ENCODE measurements around the gene TLR10. TPM values are rescaled to one million over a fixed set of nuclear protein-coding genes. Genes with fewer than 3 reads are reported as not detected.

TLR10 gene
- total RNA-seq, 1 donor from 2014 or later, result not detected

- DNase-seq (ENCODE audit: low spot score), result no peak
- peaks cover 15% of the 10 kb centered on the region for H3K9me3 Mint-ChIP-seq
- H3K36me3 Mint-ChIP-seq (ENCODE audit: low read depth), result peaks cover 4% of the 10 kb centered on the region
- H3K27me3 Mint-ChIP-seq (ENCODE audit: insufficient read depth), result peaks cover 23% of the 10 kb centered on the region
- H3K4me1 Mint-ChIP-seq (ENCODE audit: low read depth), result peaks cover 22% of the 10 kb centered on the region
- intact Hi-C loops (cut with micrococcal nuclease), result loop anchor here (2.0 kb wide), 1 partner anchor 420 kb away; no protein-coding TSS in a partner anchor
- no peak overlapping the region for H3K4me3 Mint-ChIP-seq
- H3K27ac Mint-ChIP-seq, result no peak overlapping the region
These were observed 52.3 kb downstream of the TLR10 start for GRCh38 chr4:38730493-38730829.

- peaks cover 4% of the 10 kb centered on the region for H3K36me3 Mint-ChIP-seq (ENCODE audit: low read depth)
- no peak for DNase-seq (ENCODE audit: low spot score)
- peaks cover 32% of the 10 kb centered on the region for H3K4me1 Mint-ChIP-seq (ENCODE audit: low read depth)
- H3K9me3 Mint-ChIP-seq, result peaks cover 11% of the 10 kb centered on the region
- H3K27me3 Mint-ChIP-seq (ENCODE audit: insufficient read depth), result peaks cover 16% of the 10 kb centered on the region
- no peak overlapping the region for H3K4me3 Mint-ChIP-seq
- intact Hi-C loops (cut with micrococcal nuclease), result no loop called here
- no peak overlapping the region for H3K27ac Mint-ChIP-seq
These were observed 54.1 kb downstream of the TLR10 start for GRCh38 chr4:38728631-38729141.

- Mint-ChIP-seq H3K9me3 (no peaks in the 10 kb centered on the region), H3K36me3 (ENCODE audit: low read depth) (no peaks in the 10 kb centered on the region), H3K4me1 (ENCODE audit: low read depth) (peaks cover 21% of the 10 kb centered on the region), H3K4me3 (no peak overlapping the region), H3K27me3 (ENCODE audit: insufficient read depth) (peaks cover 14% of the 10 kb centered on the region), H3K27ac (no peak overlapping the region)
- no peak for DNase-seq (ENCODE audit: low spot score)
- intact Hi-C loops (cut with micrococcal nuclease), result no loop called here
These were observed 58.3 kb downstream of the TLR10 start for GRCh38 chr4:38724475-38724808.

GRCh38 chr4:38723726-38724474 is 58.9 kb downstream of the TLR10 start:
- Mint-ChIP-seq H3K4me1 (ENCODE audit: low read depth) (peaks cover 19% of the 10 kb centered on the region), H3K27me3 (ENCODE audit: insufficient read depth) (peaks cover 14% of the 10 kb centered on the region), H3K27ac (no peak overlapping the region), H3K36me3 (ENCODE audit: low read depth) (no peaks in the 10 kb centered on the region), H3K9me3 (no peaks in the 10 kb centered on the region), H3K4me3 (no peak overlapping the region)
- intact Hi-C loops (cut with micrococcal nuclease), result no loop called here
- no peak for DNase-seq (ENCODE audit: low spot score)

GRCh38 chr4:38723114-38723513 is 59.7 kb downstream of the TLR10 start:
- Mint-ChIP-seq H3K4me3 (no peak overlapping the region), H3K9me3 (no peaks in the 10 kb centered on the region), H3K27ac (no peak overlapping the region), H3K4me1 (ENCODE audit: low read depth) (peaks cover 11% of the 10 kb centered on the region), H3K36me3 (ENCODE audit: low read depth) (no peaks in the 10 kb centered on the region), H3K27me3 (ENCODE audit: insufficient read depth) (peaks cover 12% of the 10 kb centered on the region)
- no peak for DNase-seq (ENCODE audit: low spot score)
- intact Hi-C loops (cut with micrococcal nuclease), result no loop called here

Other genes with a start within 250 kb of the TLR10 start
- gene KLF3, start 118.8 kb downstream of the TLR10 start, total RNA-seq, result 1.8 and 1.9 TPM in 2 replicates
- 1.9 and 2.7 TPM in 2 replicates for gene TLR1, start 21.8 kb upstream of the TLR10 start, total RNA-seq
- 1.3 and 1.7 TPM in 2 replicates for gene TLR6, start 73.8 kb upstream of the TLR10 start, total RNA-seq
- 0.22 and 0.49 TPM in 2 replicates for gene FAM114A1, start 84.8 kb upstream of the TLR10 start, total RNA-seq
- gene TMEM156, start 249.4 kb upstream of the TLR10 start, total RNA-seq, result 27.7 and 29.4 TPM in 2 replicates

Data from activated T-helper 1 cell treated with anti-CD3 and anti-CD28 coated beads, Interleukin-12 subunit alpha, Interleukin-12 subunit beta, Interleukin-2, Interleukin-4 antibody, amounts not matched to agents 30 ng/mL and 10 ng/mL and 1 ng/mL, durations not matched to agents 14 hours and 24 hours and 36 hours (primary cell).